NCI-H2196 (cell line): ENCODE measurements around the gene HTRA2.

ENCODE experiments used
- DNase-seq: peaks from one replicate; lab custom pipeline; 2025; ENCODE audit not compliant: unreplicated experiment; lab: John Stamatoyannopoulos, UW

HTRA2 gene

GRCh38 chr2:74499940-74500577 lies 29.7 kb upstream of the HTRA2 start:
- no peak for DNase-seq

GRCh38 chr2:74500578-74500946 lies 29.2 kb upstream of the HTRA2 start:
- DNase-seq = no peak

GRCh38 chr2:74501335-74502071 lies 28.2 kb upstream of the HTRA2 start:
- DNase-seq = no peak

- DNase-seq = no peak
Measured at GRCh38 chr2:74502147-74502719, 27.5 kb upstream of the HTRA2 start.

- DNase-seq = no peak
Measured at GRCh38 chr2:74502720-74503505, 26.8 kb upstream of the HTRA2 start.

- no peak for DNase-seq
Measured at GRCh38 chr2:74503506-74504475, 25.9 kb upstream of the HTRA2 start.

GRCh38 chr2:74504591-74504990 lies 25.1 kb upstream of the HTRA2 start:
- no peak for DNase-seq

- DNase-seq = no peak
Measured at GRCh38 chr2:74505448-74506246, 24.1 kb upstream of the HTRA2 start.

- peak; percentile 90 for DNase-seq
Measured at GRCh38 chr2:74507145-74507925, 22.4 kb upstream of the HTRA2 start, which contains the start of gene PCGF1. TSS of gene PCGF1 (minus strand) at chr2:74507695. CDS start at chr2:74507668, 27 bp downstream.

- no peak for DNase-seq
Measured at GRCh38 chr2:74507926-74508520, 21.7 kb upstream of the HTRA2 start.

GRCh38 chr2:74510272-74510671 lies 19.5 kb upstream of the HTRA2 start:
- DNase-seq = no peak

GRCh38 chr2:74511104-74511989 lies 18.4 kb upstream of the HTRA2 start:
- no peak for DNase-seq

- DNase-seq = no peak
Measured at GRCh38 chr2:74512744-74513604, 16.8 kb upstream of the HTRA2 start.

- DNase-seq = no peak
Measured at GRCh38 chr2:74513605-74514367, 15.9 kb upstream of the HTRA2 start.

- no peak for DNase-seq
Measured at GRCh38 chr2:74514368-74515270, 15.1 kb upstream of the HTRA2 start, which contains the start of gene TLX2. TSS of gene TLX2 (plus strand) at chr2:74514450. CDS start at chr2:74514807, 357 bp downstream.
